ENCODE data around the gene RPS6KC1.
"Not testable (repeated sequence)": the region's sequence is repeated elsewhere in the genome, so short reads cannot be mapped to it uniquely, and the experiment has no call there.

Gene RPS6KC1

GRCh38 chr1:213051127-213051880, at the start of gene RPS6KC1:
Gene RPS6KC1, plus strand, starts transcription at chr1:213051241. Its CDS starts 164 bp downstream, at chr1:213051405.
- DNase-seq (ENCODE audit: low read depth), result peak; percentile 74

DNA sequence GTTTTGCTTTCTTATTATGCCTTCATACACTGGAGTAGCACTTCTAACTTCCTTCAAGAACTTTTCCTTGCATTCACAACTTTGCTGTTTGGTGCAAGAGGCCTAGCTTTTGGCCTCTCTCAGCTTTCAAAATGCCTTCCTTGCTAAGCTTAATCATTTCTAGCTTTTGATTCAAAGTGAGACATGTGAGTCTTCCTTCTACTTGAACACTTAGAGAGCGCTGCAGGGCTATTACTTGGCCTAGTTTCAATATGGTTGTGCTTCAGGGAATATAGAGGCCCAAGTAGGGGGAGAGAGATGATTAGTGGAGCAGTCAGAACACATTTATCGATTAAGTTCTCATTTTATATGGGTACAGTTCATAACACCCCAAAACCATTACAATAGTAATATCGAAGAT, 47.8 kb upstream of the RPS6KC1 start:
- no peak for DNase-seq (ENCODE audit: low read depth)

DNA sequence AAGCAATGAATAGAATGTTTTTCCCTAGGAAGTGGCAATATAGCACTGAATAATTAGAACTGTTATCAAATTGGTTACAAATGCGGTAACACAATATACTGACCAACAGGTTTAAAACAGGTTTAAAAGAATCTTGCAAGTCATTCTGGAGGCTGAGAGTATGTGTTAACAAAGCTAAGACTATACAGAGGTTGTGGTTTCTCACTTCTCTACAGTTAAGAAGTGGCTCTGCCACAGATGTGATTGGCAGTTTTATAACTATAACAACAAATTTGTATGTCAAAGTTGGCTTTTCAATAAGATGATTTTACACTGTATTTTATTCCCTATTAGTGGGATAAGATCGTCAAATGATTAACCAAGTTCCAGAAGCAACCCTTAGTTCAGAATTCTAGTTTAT, 42.5 kb upstream of the RPS6KC1 start:
- no peak for DNase-seq (ENCODE audit: low read depth)

DNA sequence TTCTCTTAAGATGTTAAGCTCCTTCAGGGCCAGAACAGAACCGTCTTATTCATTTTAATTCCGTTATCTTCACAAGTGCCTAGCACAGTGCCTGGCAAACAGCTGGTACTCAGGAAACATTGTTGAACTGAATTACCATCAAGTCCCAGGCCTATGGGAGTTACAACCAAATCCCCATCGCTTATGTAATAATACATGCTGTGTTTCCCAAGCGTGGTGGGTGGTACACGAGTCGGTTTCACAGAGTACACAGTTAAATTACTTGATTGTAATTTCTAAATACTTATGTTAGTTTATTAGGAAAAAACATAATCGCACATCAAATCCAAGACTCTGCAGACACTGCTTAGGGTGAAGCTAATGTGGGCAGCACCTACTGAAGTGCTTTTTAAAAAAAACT, 36.4 kb upstream of the RPS6KC1 start:
- DNase-seq (ENCODE audit: low read depth), result no peak

DNA sequence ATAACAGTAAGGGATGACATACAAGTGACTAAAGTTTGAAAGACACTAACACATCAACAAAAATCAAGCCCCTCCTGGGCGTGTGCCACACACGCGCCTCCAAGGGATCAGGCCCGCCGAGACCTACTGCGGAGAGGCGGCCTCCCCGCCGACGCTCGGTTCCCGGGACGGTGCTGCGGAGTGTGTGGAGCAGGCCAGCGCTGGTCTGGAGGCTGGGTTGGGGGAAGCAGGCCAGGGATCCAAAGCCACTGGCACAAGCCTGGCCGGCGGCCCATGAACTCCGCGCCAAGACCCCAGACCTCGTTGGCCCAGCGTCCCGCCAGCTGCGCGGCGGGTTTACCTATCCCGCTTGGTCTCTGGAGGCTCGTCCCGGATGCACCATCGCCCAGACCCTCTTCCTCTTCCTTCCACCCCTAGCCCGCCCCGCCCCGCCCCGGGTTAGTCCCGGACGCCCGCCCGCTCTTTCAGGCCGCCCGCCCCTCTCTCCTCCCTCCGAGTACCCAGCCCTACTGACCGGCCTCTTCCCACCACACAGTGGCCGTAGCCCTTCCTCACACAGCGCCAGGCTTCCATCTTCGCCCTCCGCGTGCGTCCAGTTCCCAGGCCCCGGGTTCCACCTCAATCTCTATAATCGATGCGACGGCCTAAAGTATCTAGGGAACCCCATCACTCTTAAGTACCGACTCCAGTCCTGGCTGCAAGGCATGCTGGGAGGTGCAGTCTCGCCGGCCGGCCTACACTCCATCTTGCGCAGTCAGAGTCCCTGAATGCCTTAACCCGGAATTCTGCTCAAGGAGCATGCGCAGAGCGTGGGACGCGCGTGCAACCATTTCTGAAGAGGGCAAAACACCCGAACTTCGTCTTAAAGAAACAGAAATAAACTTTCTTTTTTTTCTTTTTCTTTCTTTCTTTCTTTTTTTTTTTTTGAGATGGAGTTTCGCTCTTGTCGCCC, 35.7 kb upstream of the RPS6KC1 start, which contains the start of gene ANGEL2:
Gene ANGEL2, minus strand, starts transcription at position 769 of the 952 bp plus-strand sequence. Its CDS starts 196 bp downstream, at position 573.
- DNase-seq (ENCODE audit: low read depth), result peak; percentile 91

- DNase-seq (ENCODE audit: low read depth), result no peak
These were observed 33.4 kb upstream of the RPS6KC1 start for GRCh38 chr1:213017447-213018273.

DNA sequence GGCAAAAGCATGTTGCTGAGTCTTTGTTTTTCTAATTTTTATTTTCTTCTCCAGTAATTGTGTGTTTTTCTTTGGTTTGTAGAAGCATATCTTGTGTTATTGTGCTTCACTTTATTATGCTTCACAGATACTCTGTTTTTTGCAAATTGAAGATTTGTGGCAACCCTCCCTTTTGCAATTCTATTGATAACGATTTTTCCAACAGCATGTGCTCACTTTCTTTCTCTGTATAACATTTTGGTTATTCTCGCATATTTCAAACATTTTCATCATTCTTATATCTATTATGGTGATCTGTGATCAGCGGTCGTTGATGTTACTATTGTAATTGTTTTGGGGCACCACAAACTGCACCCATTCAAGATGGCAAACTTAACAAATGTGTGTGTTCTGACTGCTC, 31.6 kb upstream of the RPS6KC1 start:
- DNase-seq (ENCODE audit: low read depth), result no peak

GRCh38 chr1:213020016-213020415, 31.0 kb upstream of the RPS6KC1 start:
- DNase-seq (ENCODE audit: low read depth), result no peak

DNA sequence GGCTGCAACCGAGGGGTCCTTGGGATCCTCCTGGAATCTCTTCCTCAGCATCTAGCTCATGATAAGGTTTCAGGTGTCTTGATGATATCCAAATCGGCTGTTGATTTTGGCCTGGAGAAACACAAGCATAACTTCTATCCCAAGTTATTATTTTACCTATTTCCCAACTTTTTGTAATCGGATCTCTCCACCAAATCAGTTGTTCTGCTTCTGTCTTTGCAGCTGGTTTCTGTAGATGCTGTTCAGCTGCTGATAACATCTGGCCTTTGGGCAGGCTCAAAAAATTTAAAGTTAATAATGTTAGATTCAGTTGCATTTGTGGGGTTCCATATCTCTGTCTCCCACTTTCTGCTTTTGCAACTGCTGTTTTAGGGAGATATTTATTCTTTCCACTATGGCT, 24.0 kb upstream of the RPS6KC1 start:
- DNase-seq (ENCODE audit: low read depth), result not testable (repeated sequence)

GRCh38 chr1:213032651-213033050, 18.4 kb upstream of the RPS6KC1 start:
- DNase-seq (ENCODE audit: low read depth), result no peak

GRCh38 chr1:213034713-213035112, 16.3 kb upstream of the RPS6KC1 start:
- no peak for DNase-seq (ENCODE audit: low read depth)

DNA sequence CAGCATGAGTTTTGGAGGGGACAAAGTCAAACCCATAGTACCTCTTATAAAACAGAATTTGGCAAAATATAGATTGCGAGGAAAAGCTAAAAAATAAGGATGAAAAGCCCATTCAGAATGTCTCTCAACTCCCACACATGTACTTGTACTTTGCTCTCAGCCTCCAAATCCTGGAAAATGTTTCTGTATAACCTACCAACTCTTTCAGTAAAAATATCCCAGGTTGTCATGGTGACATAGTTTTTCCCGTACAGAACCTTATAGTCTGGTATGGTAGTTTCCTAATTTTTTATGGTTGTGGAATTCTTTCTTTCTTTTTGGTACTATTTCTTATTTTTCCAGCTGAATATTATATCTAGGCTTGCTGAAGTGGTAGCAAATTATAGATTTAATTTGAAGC, 15.5 kb upstream of the RPS6KC1 start:
- DNase-seq (ENCODE audit: low read depth), result no peak

GRCh38 chr1:213041443-213041842, 9.6 kb upstream of the RPS6KC1 start:
- DNase-seq (ENCODE audit: low read depth), result no peak

DNA sequence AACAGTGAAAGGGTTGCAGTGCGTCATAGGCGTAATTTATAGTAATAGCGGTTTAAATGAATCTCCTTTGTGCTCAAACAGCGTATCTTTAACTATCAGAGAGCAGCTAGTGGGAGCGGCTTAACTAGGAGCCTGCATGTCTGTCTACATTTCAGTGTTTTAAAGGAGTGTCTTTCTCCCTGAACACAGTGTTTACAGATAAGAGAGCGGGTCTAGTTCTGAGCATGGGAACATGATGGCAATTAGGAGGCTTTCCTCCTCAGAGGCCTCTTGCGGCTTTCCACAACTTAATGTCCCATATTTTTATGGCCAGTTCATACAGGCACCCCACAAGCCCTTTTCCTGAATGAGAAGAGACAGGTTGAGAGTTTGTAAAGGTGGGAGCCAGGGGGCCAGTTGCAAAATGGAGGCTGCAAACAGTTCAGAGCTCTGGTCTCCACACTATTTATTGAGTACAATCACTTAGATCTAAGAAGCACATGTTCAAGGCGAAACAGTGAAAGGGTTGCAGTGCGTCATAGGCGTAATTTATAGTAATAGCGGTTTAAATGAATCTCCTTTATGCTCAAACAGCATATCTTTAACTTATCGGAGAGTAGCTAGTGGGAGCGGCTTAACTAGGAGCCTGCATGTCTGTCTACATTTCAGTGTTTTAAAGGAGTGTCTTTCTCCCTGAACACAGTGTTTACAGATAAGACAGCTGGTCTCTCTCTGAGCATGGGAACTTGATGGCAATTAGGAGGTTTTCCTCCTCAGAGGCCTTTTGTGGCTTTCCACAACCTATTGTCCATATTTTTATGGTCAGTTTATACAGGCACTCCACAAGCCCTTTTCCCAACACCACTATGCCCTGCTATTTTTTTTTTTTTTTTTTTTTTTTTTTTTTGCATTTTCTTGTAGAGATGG, 5.5 kb upstream of the RPS6KC1 start:
- not testable (repeated sequence) for DNase-seq (ENCODE audit: low read depth)

- no peak for DNase-seq (ENCODE audit: low read depth)
These were observed 1.8 kb upstream of the RPS6KC1 start for GRCh38 chr1:213049232-213049631.

- DNase-seq (ENCODE audit: low read depth), result no peak
These were observed 305 bp upstream of the RPS6KC1 start for GRCh38 chr1:213050745-213051126.

DNA sequence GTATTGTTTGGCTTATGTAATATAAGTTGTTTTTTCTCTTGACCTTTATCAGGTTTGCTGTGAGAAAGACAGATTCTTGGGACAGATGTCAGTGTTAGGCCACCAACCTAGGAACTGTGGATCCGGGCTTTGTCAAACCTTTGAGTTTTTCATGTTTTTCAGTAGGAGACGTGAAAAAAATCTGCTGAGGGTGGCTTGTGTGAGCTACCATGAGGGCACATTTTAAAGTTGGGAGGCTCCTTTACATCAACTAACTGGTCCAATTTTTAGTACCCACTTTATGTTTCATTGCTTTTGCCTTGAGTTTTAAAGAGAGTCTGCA, 801 bp downstream of the RPS6KC1 start:
- no peak for DNase-seq (ENCODE audit: low read depth)

- DNase-seq (ENCODE audit: low read depth), result no peak
These were observed 2.4 kb downstream of the RPS6KC1 start for GRCh38 chr1:213053455-213053854.

DNA sequence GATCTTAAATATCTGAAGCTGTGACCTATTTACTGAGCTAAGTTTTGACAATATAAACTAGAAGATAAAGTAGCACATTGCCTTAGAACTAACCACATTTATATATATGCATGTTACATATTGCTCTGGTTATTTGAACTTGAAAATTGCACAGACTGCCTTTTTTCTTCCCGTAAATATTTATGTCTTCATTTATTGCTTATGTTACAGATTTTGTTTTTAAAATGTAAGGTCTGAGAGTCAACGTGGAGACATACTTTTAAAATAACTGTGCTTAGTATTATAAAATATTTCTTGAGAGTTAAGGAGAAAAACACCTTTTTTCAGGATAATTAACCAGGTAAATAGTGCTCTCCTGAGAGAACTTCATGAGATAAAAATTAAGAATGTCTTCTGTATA, 3.1 kb downstream of the RPS6KC1 start:
- DNase-seq (ENCODE audit: low read depth), result no peak

DNA sequence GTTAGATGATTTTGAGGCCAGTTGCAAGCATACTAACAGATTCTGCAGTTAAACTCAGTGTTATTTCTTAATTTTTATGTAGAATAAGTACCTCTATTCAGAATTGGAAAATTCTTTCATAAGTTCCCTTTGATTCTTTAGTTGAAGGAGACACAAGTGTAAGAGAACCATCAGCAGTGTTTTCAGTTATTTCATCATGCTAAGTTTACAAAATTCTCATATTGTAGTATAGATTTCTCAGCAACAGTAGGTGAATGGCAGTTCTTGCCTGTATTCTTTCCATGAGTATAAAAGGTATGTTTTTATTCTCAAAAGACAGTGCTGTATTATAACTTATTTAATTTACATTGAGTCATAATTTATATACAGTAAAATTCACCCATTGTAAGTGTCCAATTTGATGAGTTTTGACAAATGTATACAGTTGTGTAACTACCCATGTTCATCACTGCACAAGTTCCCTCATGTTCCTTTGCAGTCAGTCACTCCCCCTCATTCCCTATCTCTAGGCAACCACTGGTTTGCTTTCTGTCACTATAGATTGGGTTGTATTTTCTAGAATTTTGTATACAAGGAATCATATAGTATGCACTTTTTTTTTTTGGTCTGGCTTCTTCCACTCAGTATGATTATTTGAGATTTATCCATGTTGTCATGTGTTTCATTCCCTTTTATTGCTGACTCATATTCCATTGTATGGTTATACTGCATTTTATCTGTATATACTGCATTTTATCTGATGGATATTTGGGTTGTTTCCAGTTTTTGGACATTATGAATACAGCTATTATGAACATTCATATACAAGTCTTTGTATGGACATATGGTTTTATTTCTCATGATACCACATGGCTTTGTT, 3.9 kb downstream of the RPS6KC1 start:
- no peak for DNase-seq (ENCODE audit: low read depth)

All from activated T-cell treated with anti-CD3 and anti-CD28 coated beads for 24 hours (primary cell).